NT2/D1 (cell line): Measurements from ENCODE around the gene CLK1.

Experiments
- DNase-seq: peaks from one replicate; pipeline ENCODE4 v3.0.0-alpha.2; 2011; ENCODE audit warnings: low read depth, low spot score
- H3K27me3 ChIP-seq: 2 replicates; pipeline ENCODE4 v1.6.0; 2011; ENCODE audit warnings: mild to moderate bottlenecking; ENCODE audit not compliant: insufficient read length, insufficient read depth
- H3K36me3 ChIP-seq: 2 replicates; pipeline ENCODE4 v1.6.1; 2011; ENCODE audit warnings: mild to moderate bottlenecking, low read length, mixed read lengths; ENCODE audit not compliant: insufficient read depth, insufficient read length
- H3K4me1 ChIP-seq: 2 replicates; pipeline ENCODE4 v1.5.1; 2011; ENCODE audit not compliant: insufficient read depth, insufficient read length
- H3K4me3 ChIP-seq: 2 replicates; pipeline ENCODE4 v1.5.1; 2011; ENCODE audit warnings: low read depth; ENCODE audit not compliant: insufficient read length
- H3K9ac ChIP-seq: 2 replicates; pipeline ENCODE4 v1.6.0; 2011; ENCODE audit warnings: low read depth; ENCODE audit not compliant: insufficient read length
- H3K9me3 ChIP-seq: 2 replicates; pipeline ENCODE4 v1.5.1; 2011; ENCODE audit warnings: mild to moderate bottlenecking, low read length; ENCODE audit not compliant: insufficient read depth
- SUZ12 ChIP-seq: IDR thresholded peaks from 2 replicates; pipeline ENCODE4 v1.6.1; 2011; ENCODE audit not compliant: insufficient read length, insufficient read depth; ENCODE audit errors: extremely low read depth
- YY1 ChIP-seq: IDR thresholded peaks from 2 replicates; pipeline ENCODE4 v1.6.1; 2011; ENCODE audit not compliant: insufficient read length, insufficient read depth
- ZNF274 ChIP-seq: IDR thresholded peaks from 2 replicates; pipeline ENCODE4 v1.6.1; 2011; ENCODE audit warnings: mild to moderate bottlenecking, low read depth, low read length

CLK1 gene

DNA sequence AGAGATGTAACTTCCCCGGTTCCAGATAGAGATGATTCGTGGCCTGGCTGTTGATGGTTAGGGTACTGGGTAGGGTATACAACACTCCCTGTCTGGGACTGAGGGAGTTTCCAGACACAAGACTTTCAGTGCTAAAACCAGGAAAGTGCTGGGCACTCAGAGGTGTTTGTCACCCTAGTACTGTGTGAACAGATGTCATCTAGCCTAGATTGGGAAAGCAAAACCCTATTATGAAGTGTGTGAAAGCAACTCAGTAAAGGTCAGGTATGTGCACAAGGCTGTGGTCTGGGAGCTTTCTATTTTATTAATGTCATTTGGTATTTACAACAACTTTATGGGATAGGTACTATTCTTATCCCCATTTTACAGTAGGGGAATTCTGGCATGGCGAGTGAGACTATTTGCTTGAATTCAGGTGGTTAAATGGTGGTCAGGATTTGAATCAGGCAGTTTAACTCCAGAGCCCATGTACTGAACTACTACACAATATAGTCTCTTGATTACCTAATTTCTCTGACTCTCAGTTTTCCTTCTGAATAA is 50.1 kb downstream of the CLK1 start:
- Histone ChIP-seq H3K36me3 (peaks cover 67% of the 10 kb centered on the region), H3K9ac (no peak overlapping the region), H3K9me3 (no peaks in the 10 kb centered on the region), H3K4me1 (no peaks in the 10 kb centered on the region), H3K4me3 (no peak overlapping the region), H3K27me3 (no peaks in the 10 kb centered on the region)
- no peak for DNase-seq
- no peak for TF ChIP-seq YY1

DNA sequence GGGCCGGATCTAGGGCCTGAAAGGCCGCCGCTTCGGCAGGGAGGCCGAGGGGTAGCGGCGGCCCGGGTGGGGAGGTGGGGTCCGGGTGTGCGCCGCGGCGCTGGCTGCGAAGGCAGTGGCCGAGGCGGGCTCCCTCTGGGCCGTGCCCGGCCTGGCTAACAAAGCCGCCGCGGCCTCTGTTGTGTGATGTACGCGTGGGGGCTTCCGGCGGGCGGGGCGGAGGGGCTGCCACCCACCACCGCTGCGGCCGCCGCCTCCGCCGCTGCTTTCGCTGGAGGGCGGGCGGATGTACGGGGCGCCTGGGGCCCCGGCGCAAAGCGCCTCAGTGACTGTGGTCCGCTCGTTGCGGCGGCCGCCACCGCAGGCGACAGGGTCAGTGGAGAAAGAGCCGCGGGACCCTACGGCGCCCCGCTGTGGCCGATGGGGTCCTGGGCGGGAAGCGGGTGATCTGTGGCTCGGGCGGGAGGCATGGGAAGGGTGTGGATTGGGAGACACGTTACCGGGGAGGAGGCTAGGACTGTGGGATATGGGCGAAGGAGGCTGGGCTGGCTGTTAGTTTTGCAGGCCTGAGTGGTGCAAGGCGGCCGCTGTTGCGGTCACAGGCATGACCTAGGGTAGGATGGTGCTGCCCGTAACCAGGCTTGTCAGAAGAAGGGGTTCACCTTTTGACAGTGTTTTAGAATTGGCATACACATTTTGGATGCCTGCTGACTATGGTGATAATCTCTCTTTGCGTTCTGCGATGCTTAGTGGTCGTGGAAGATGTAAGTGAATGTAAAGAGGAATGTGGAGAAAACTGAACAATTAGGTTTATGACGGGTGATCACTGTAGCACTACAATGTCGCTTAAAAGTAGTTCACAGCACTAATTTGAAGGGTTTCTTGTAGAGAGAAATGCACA is 52.1 kb downstream of the CLK1 start:
- H3K9ac ChIP-seq: peak overlapping the region; percentile 96
- DNase-seq: no peak
- no peaks in the 10 kb centered on the region for H3K9me3 ChIP-seq
- H3K27me3 ChIP-seq: no peaks in the 10 kb centered on the region
- TF ChIP-seq YY1 (no peak), SUZ12 (no peak), ZNF274 (no peak)
- H3K36me3 ChIP-seq: peaks cover 48% of the 10 kb centered on the region
- peak overlapping the region; percentile 90 for H3K4me3 ChIP-seq
- no peaks in the 10 kb centered on the region for H3K4me1 ChIP-seq

DNA sequence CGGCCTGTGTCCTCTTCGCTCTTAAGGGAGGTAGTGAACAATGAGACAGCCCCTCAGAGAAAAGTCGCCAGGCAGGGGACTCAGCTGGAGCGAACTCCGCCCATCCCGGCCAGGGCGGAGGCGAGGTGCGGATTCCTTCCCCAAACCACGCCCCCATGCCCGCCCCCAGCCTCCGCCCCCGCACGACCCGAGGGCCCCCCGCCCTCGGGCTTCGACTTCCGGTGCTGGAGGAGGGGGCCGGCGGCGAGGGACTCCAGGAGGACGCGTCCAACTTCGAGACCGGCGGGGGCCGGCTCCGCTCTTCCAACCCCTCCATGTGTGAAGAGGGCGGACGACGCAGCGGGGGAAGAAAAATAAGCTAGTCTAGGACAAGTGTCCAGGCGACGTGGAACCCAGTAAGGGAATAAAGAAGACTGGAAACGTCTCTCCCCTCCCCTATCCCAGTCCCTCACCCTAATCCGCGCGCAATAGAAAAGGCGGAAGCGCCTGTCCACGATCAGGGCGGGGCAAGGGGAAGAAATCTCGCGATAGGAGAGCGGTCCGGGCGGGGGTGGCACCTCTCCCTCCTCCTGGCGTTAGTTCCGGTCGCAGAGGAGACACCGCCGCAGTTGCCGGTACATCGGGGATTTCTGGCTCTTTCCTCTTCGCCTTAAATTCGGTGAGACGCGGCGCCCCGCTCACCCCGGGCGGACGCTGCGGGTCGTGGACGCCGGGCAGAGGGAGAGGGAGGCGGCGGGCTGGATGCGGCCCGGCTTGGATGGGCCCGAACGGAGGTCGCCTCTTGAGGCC is 52.9 kb downstream of the CLK1 start, which contains the start of gene BZW1:
BZW1 (plus strand) TSS at position 578 of the 789 bp plus-strand sequence. CDS start 1,308 bp downstream, outside the sequence.
- H3K4me1 ChIP-seq: no peaks in the 10 kb centered on the region
- peaks cover 39% of the 10 kb centered on the region for H3K36me3 ChIP-seq
- H3K27me3 ChIP-seq: no peaks in the 10 kb centered on the region
- no peak for TF ChIP-seq ZNF274
- TF ChIP-seq YY1: no peak
- no peak for TF ChIP-seq SUZ12
- DNase-seq: peak; percentile 95
- peak within 1 kb of the TSS; percentile 96 for H3K9ac ChIP-seq
- H3K9me3 ChIP-seq: no peaks in the 10 kb centered on the region
- H3K4me3 ChIP-seq: peak within 1 kb of the TSS; percentile 90

DNA sequence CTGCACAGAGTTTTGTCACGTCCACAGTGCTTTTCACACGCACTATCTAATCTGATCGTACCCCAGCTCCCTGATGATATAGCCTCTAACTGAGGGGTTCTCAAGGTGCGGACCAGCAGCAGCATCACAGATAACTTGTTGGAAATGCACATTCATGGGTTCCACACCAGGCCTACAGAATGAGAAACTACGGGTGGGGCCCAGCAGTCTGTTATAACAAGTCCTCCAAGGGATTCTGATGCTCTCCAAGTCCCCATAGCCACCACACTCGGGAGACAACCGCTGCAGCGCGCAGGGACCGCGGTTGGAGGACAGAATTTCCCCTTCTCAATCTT is 53.5 kb downstream of the CLK1 start:
- TF ChIP-seq ZNF274 (no peak), YY1 (no peak), SUZ12 (no peak)
- H3K27me3 ChIP-seq: no peaks in the 10 kb centered on the region
- H3K4me3 ChIP-seq: peak overlapping the region; percentile 50
- H3K9ac ChIP-seq: peak overlapping the region; percentile 82
- no peaks in the 10 kb centered on the region for H3K9me3 ChIP-seq
- peaks cover 34% of the 10 kb centered on the region for H3K36me3 ChIP-seq
- H3K4me1 ChIP-seq: no peaks in the 10 kb centered on the region
- no peak for DNase-seq

DNA sequence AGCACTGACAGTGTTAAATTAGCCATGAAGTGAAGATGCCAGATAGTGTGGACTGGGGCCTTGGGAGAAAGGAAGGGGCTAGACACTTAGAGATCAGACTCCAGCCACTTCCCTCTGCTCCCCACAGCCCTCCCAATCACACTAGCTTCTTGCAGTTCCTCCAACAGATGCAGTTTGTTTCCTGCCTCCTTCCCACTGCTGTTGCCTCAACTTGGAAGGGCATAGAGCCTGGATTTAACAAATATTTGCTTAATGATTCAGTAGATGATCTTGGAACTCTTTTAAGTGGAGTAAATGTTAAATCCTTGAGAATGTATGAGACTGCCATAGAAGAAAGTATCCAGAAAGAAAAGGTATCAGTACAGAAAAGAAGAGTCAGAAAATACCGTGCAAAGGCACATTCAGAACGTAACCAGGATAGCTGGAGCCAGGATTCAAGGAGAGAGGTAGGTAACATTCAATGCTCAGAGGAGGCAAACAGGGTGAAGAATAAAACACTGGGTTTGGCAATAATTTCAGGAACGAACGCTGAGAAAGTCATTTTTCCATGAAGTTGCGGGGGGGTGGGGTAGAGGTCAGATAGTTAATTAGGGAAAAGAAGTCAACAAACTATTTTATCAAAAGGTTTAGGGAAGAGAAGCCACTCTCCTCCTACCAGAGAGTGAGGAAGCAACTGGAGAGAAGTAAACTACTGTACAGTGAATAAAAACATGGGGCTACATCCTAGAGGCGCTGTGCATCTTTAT is 54.0 kb downstream of the CLK1 start:
- Histone ChIP-seq H3K36me3 (peaks cover 28% of the 10 kb centered on the region), H3K4me3 (peak overlapping the region; percentile 50), H3K27me3 (no peaks in the 10 kb centered on the region), H3K9me3 (no peaks in the 10 kb centered on the region), H3K9ac (peak overlapping the region; percentile 82), H3K4me1 (no peaks in the 10 kb centered on the region)
- TF ChIP-seq ZNF274 (no peak), SUZ12 (no peak), YY1 (no peak)
- DNase-seq: no peak

DNA sequence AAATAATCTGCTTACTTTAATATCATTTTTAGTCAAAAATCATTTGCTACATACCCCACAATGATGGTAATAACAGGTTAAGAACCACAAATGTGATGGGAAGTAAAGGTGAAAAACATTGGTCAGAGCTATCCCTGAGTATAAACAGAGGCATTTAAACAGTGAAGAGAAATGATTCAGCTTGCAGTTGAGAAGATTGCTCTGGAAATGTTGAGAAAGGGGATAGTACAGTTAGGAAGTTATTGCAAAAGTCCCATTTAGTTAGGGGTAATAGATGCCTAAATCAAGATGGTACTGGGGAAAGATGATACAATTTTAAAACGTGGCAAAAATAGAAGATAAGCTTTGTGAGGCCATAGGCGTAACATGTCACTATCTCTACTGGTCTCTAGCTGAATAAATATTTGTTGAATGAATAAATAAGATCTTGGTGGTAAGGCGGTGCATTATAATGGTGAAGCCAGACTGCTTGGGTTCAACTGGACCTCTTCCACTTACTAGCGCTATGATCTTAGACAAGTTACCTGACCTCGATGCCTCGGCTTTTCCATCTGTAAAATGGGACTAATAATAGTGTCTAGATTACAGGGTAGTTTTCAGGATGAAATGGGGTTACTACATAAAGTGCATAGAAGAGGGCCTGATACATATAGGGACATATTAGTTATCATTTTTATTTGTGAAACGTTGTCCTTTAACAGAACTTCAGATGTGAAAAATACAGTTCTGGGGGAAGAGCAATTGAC is 54.8 kb downstream of the CLK1 start:
- Histone ChIP-seq H3K9ac (no peak overlapping the region), H3K36me3 (peaks cover 21% of the 10 kb centered on the region), H3K4me1 (no peaks in the 10 kb centered on the region), H3K27me3 (no peaks in the 10 kb centered on the region), H3K9me3 (no peaks in the 10 kb centered on the region), H3K4me3 (no peak overlapping the region)
- DNase-seq: no peak
- no peak for TF ChIP-seq SUZ12
